Measurements from ENCODE around the gene LRP1B.

- TF ChIP-seq POLR2A (IDR thresholded peaks at IDR 0.05), result no peak
- TF ChIP-seq, protein P1, sequence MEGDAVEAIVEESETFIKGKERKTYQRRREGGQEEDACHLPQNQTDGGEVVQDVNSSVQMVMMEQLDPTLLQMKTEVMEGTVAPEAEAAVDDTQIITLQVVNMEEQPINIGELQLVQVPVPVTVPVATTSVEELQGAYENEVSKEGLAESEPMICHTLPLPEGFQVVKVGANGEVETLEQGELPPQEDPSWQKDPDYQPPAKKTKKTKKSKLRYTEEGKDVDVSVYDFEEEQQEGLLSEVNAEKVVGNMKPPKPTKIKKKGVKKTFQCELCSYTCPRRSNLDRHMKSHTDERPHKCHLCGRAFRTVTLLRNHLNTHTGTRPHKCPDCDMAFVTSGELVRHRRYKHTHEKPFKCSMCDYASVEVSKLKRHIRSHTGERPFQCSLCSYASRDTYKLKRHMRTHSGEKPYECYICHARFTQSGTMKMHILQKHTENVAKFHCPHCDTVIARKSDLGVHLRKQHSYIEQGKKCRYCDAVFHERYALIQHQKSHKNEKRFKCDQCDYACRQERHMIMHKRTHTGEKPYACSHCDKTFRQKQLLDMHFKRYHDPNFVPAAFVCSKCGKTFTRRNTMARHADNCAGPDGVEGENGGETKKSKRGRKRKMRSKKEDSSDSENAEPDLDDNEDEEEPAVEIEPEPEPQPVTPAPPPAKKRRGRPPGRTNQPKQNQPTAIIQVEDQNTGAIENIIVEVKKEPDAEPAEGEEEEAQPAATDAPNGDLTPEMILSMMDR (IDR thresholded peaks at IDR 0.05), result no peak
Observed at GRCh38 chr2:142037066-142037465, 93.8 kb downstream of the LRP1B start.

Data from Peyer's patch (tissue), 4 donors.